HepG2 (cell line): Measurements from ENCODE around the gene ERCC2. TPM values are rescaled to one million over a fixed set of nuclear protein-coding genes. Genes with fewer than 3 reads are reported as not detected.

Experiments used
- ATAC-seq: fragments of 200-7000 bp; cut with Tn5 transposase; 3 replicates; pipeline ENCODE4 v1.9.1; 2020; ENCODE audit warnings: mild to moderate bottlenecking, moderate library complexity
- BruUV-seq: library from RNA; stranded (reverse); fragments of 400-500 nt; replicated peaks from 2 replicates; lab custom pipeline; 2021; lab: Mats Ljungman, UMichigan
- CTCF ChIA-PET: fragments of 300-600 bp; formaldehyde crosslinking; extraction: SDS; loops from one replicate; lab custom pipeline; 2021; ENCODE audit warnings: low total read pairs, inconsistent platforms, low intra/inter-chr PET ratio; lab: Yijun Ruan, JAX
- POLR2A ChIA-PET: fragments of 350-600 bp; sonication (Branson Sonifier 250); formaldehyde crosslinking; loops from one replicate; lab custom pipeline; 2020; ENCODE audit warnings: antibody characterized with exemption, inconsistent platforms; lab: Yijun Ruan, JAX
- DNase-seq: peaks from one replicate; pipeline ENCODE4 v3.0.0-alpha.2; 2015; ENCODE audit warnings: low spot score
- FAIRE-seq: peaks from 3 replicates; lab custom pipeline; 2011; peaks lifted over from hg19 to GRCh38; lab: Jason Lieb, UNC
- H2AFZ ChIP-seq: one replicate; pipeline ENCODE4 v1.6.1; 2011; ENCODE audit warnings: low read length, inconsistent platforms
- H3K27ac ChIP-seq: fragments of 300-600 bp; 3 replicates; pipeline ENCODE4 v1.8.0; 2011; ENCODE audit warnings: mixed run types, mild to moderate bottlenecking, mixed read lengths, low read length, inconsistent platforms; ENCODE audit not compliant: insufficient read depth; ENCODE audit errors: extremely low read length
- H3K27me3 ChIP-seq, 2 experiments: fragments of 200-600 bp in 1 of 2; 2 replicates in 1 of 2; 3 replicates in 1 of 2; pipeline versions ENCODE4 v1.6.0 to v1.8.0; 2011; ENCODE audit warnings: low read length in 2 of 2, mild to moderate bottlenecking in 2 of 2, moderate library complexity in 2 of 2, inconsistent platforms in 1 of 2; ENCODE audit not compliant: insufficient read depth in 2 of 2, control insufficient read depth in 1 of 2
- H3K36me3 ChIP-seq, 2 experiments: fragments of 200-600 bp in 1 of 2; replicated peaks in 1 of 2; 2 replicates in 1 of 2; 3 replicates in 1 of 2; pipeline versions ENCODE4 v1.5.1 to v1.8.0; 2011; ENCODE audit warnings: low read length in 2 of 2, inconsistent platforms in 1 of 2; ENCODE audit not compliant: insufficient read depth in 2 of 2, control insufficient read depth in 1 of 2
- H3K4me1 ChIP-seq: 2 replicates; pipeline ENCODE4 v1.5.1; 2012; ENCODE audit warnings: low read length, inconsistent platforms; ENCODE audit not compliant: insufficient read depth
- H3K4me2 ChIP-seq: 2 replicates; pipeline ENCODE4 v1.6.0; 2011; ENCODE audit warnings: low read depth, low read length, inconsistent platforms
- H3K4me3 ChIP-seq, 3 experiments: fragments of 200-600 bp in 1 of 3; sonication (generic), shearing (Covaris generic) in 1 of 3; replicated peaks in 1 of 3; 2 replicates each; pipeline ENCODE4 v1.5.1; 2011 to 2016; ENCODE audit warnings: low read length in 3 of 3, inconsistent platforms in 2 of 3, low read depth in 2 of 3, mild to moderate bottlenecking in 2 of 3, control low read depth in 1 of 3, mixed read lengths in 1 of 3; ENCODE audit not compliant: insufficient read depth in 1 of 3
- H3K79me2 ChIP-seq: one replicate; pipeline ENCODE4 v1.6.1; 2011; ENCODE audit warnings: low read length, inconsistent platforms; ENCODE audit not compliant: insufficient read depth
- H3K9ac ChIP-seq: 2 replicates; pipeline ENCODE4 v1.6.0; 2011; ENCODE audit warnings: mild to moderate bottlenecking, low read depth, low read length, inconsistent platforms; ENCODE audit not compliant: insufficient read depth
- H3K9me3 ChIP-seq: 2 replicates; pipeline ENCODE4 v1.5.1; 2012; ENCODE audit warnings: mild to moderate bottlenecking, low read length
- H4K20me1 ChIP-seq: 2 replicates; pipeline ENCODE4 v1.6.0; 2011; ENCODE audit warnings: inconsistent platforms, mild to moderate bottlenecking, low read length, moderate library complexity; ENCODE audit not compliant: insufficient read depth
- CBFB ChIP-seq: sonication (generic); formaldehyde crosslinking; IDR thresholded peaks from 2 replicates; pipeline ENCODE4 v1.4.0; 2020; ENCODE audit warnings: missing genetic modification reagents
- E2F1 ChIP-seq: sonication (generic); formaldehyde crosslinking; IDR thresholded peaks from 2 replicates; pipeline ENCODE4 v1.5.0; 2020; ENCODE audit warnings: missing genetic modification reagents
- JUND ChIP-seq: sonication (generic); formaldehyde crosslinking; IDR thresholded peaks from 2 replicates; pipeline ENCODE4 v1.8.0; 2022; ENCODE audit warnings: mild to moderate bottlenecking, missing genetic modification reagents
- NCOA1 ChIP-seq: sonication (generic); formaldehyde crosslinking; IDR thresholded peaks from 2 replicates; pipeline ENCODE4 v1.9.0; 2021; ENCODE audit warnings: missing genetic modification reagents
- NCOA5 ChIP-seq: sonication (generic); formaldehyde crosslinking; IDR thresholded peaks from 2 replicates; pipeline ENCODE4 v1.4.0; 2020; ENCODE audit warnings: missing genetic modification reagents
- RFX1 ChIP-seq: fragments of 450-650 bp; IDR thresholded peaks from 2 replicates; pipeline ENCODE4 v1.6.1; 2017
- SRY ChIP-seq: sonication (generic); formaldehyde crosslinking; IDR thresholded peaks from 2 replicates; pipeline ENCODE4 v1.8.0; 2022; ENCODE audit warnings: mild to moderate bottlenecking, missing genetic modification reagents
- YEATS2 ChIP-seq: sonication (generic); formaldehyde crosslinking; IDR thresholded peaks from 2 replicates; pipeline ENCODE4 v1.4.0; 2020; ENCODE audit warnings: missing genetic modification reagents, borderline replicate concordance
- ZNF333 ChIP-seq: sonication (generic); formaldehyde crosslinking; IDR thresholded peaks from 2 replicates; pipeline ENCODE4 v1.4.0; 2020; ENCODE audit warnings: mild to moderate bottlenecking, missing genetic modification reagents, borderline replicate concordance
- ZNF816 ChIP-seq: sonication (generic); formaldehyde crosslinking; IDR thresholded peaks from 2 replicates; pipeline ENCODE4 v1.8.0; 2022; ENCODE audit warnings: missing genetic modification reagents, mild to moderate bottlenecking, borderline replicate concordance
- ZNF850 ChIP-seq: sonication (generic); formaldehyde crosslinking; conservative IDR thresholded peaks from 2 replicates; pipeline ENCODE4 v1.9.0; 2021; ENCODE audit warnings: mild to moderate bottlenecking, missing genetic modification reagents
- WGBS: methylation state at CpG from one replicate; pipeline ENCODE4 v1.1.6; 2017; ENCODE audit warnings: low lambda C conversion rate; 5-methylcytosine and 5-hydroxymethylcytosine counted together
- in situ Hi-C: cut with HindIII; loops from 2 replicates; pipeline ENCODE4 v1.10.0; 2017; ENCODE audit warnings: low pct_unique_long_range_greater_than_20kb; ENCODE audit not compliant: extremely low pct_ligation_motif_present
- intact Hi-C: fragments of 100-400 bp; cut with micrococcal nuclease; formaldehyde crosslinking; loops from one replicate; pipeline ENCODE4 v1.10.0; 2022; ENCODE audit not compliant: unreplicated experiment
- polyA plus RNA-seq, 8 experiments: library from polyadenylated mRNA; depleted of rRNA in 3 of 8; stranded (reverse) in 7 of 8; unstranded in 1 of 8; fragments of >200 nt; fragmentation: Illumina TruSeq in 4 of 8; extraction: Trizol in 4 of 8; gene quantifications; 2 replicates each; pipeline versions ENCODE4 v1.2.1 to v1.2.3, GENCODE V29; 2011 to 2016; ENCODE audit warnings: low read depth in 4 of 8, missing spikeins in 1 of 8, mixed read lengths in 1 of 8; ENCODE audit not compliant: insufficient read depth in 1 of 8
- total RNA-seq, 5 experiments: library from RNA; depleted of rRNA; stranded (reverse); fragments of >200 nt; fragmentation: Illumina TruSeq; extraction: Trizol; gene quantifications; 2 replicates each; pipeline ENCODE4 v1.2.3, GENCODE V29; 2016; ENCODE audit warnings: low read depth in 1 of 5
- TF ChIP-seq, protein P1 (sequence below): sonication (generic); formaldehyde crosslinking; IDR thresholded peaks from 2 replicates; pipeline ENCODE4 v1.4.0; 2020; ENCODE audit warnings: mild to moderate bottlenecking, missing genetic modification reagents
- TF ChIP-seq, protein P2 (sequence below): sonication (generic); formaldehyde crosslinking; IDR thresholded peaks from 2 replicates; pipeline ENCODE4 v1.4.0; 2020; ENCODE audit warnings: missing genetic modification reagents, borderline replicate concordance
- TF ChIP-seq, protein P3 (sequence below): sonication (generic); formaldehyde crosslinking; IDR thresholded peaks from 2 replicates; pipeline ENCODE4 v1.4.0; 2020; ENCODE audit warnings: mild to moderate bottlenecking, low read depth, missing genetic modification reagents

The ERCC2 gene
- total and polyA plus RNA-seq, 2 of the 13 experiments (the other 11 are each of a cell fraction or from before 2014, with no cell fraction given): 25.4 to 49.2 TPM

DNA sequence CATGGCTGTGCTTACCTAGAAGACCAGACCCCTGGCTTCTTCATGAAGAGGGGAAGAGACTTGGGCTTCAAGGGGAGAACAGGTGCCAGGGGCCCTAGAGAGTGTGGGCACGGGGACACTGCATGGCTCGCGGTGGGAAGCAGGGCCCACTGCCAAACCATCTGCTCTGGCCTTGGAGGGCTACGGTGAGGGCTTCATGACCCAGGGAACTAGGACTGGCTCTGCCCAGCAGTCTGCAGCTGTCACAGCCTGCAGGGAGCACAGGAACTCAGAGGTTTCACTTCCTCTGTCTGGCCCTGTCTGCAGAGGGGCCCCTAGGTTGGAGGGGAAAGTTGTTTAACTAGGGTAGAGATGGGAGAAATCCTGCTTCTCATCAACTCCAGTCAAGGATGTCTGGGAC is 49.0 kb upstream of the ERCC2 start:
- H2AFZ ChIP-seq: no peak overlapping the region
- FAIRE-seq (no peak), DNase-seq (no peak), ATAC-seq (no peak)
- TF ChIP-seq SRY (CRISPR knock-in tag) (no peak), CBFB (CRISPR knock-in tag) (no peak), ZNF816 (CRISPR knock-in tag) (no peak), NCOA5 (no peak), E2F1 (CRISPR knock-in tag) (no peak), ZNF850 (no peak), YEATS2 (CRISPR knock-in tag) (no peak), ZNF333 (no peak), RFX1 (no peak), JUND (CRISPR knock-in tag) (no peak), NCOA1 (CRISPR knock-in tag) (no peak)
- TF ChIP-seq, protein P1, sequence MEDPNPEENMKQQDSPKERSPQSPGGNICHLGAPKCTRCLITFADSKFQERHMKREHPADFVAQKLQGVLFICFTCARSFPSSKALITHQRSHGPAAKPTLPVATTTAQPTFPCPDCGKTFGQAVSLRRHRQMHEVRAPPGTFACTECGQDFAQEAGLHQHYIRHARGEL (CRISPR knock-in tag): no peak
- TF ChIP-seq, protein P2, sequence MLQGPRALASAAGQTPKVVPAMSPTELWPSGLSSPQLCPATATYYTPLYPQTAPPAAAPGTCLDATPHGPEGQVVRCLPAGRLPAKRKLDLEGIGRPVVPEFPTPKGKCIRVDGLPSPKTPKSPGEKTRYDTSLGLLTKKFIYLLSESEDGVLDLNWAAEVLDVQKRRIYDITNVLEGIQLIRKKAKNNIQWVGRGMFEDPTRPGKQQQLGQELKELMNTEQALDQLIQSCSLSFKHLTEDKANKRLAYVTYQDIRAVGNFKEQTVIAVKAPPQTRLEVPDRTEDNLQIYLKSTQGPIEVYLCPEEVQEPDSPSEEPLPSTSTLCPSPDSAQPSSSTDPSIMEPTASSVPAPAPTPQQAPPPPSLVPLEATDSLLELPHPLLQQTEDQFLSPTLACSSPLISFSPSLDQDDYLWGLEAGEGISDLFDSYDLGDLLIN (CRISPR knock-in tag): no peak
- TF ChIP-seq, protein P3, sequence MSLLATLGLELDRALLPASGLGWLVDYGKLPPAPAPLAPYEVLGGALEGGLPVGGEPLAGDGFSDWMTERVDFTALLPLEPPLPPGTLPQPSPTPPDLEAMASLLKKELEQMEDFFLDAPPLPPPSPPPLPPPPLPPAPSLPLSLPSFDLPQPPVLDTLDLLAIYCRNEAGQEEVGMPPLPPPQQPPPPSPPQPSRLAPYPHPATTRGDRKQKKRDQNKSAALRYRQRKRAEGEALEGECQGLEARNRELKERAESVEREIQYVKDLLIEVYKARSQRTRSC (CRISPR knock-in tag): no peak
- intact Hi-C loops (no loop called here), in situ Hi-C loops (no loop called here)
- no peak overlapping the region for H3K4me2 ChIP-seq
- no peak overlapping the region for H3K27ac ChIP-seq
- peaks cover 14% of the 10 kb centered on the region for H3K4me1 ChIP-seq
- H3K27me3 ChIP-seq: no peaks in the 10 kb centered on the region; a peak in 1 of 5 replicates
- 96% methylated on average over 4 of the region's 4 CpGs for WGBS
- H3K36me3 ChIP-seq: peaks cover 6 to 21% of the 10 kb centered on the region in 2 experiments; a peak in 3 of 5 replicates
- H3K4me3 ChIP-seq: no peak overlapping the region
- ChIA-PET CTCF (no interaction called here), POLR2A (no interaction called here)
- BruUV-seq: no TSS peak
- peaks cover 9% of the 10 kb centered on the region for H3K79me2 ChIP-seq
- H3K9me3 ChIP-seq: no peaks in the 10 kb centered on the region
- H3K9ac ChIP-seq: no peak overlapping the region
- no peaks in the 10 kb centered on the region for H4K20me1 ChIP-seq
